ENCODE results near the gene TMEM247. TPM values are rescaled to one million over a fixed set of nuclear protein-coding genes. Genes with fewer than 3 reads are reported as not detected.

The TMEM247 gene
- total RNA-seq, 4 donors from 2014 or later, result not detected

GRCh38 chr2:46486436-46486835, 7.1 kb downstream of the TMEM247 start:
- intact Hi-C loops (cut with DNase I; ENCODE audit: low total_unique reads), result no loop called here
- H3K27ac ChIP-seq, result no peak overlapping the region
- in situ Hi-C loops (cut with MboI; ENCODE audit: low pct_ligation_motif_present in 1 of 4, low pct_unique_long_range_greater_than_20kb in 1 of 4, low sequenced_read_pairs in 3 of 4), result no loop called here
- 71 to 85% methylated on average over 1 to 3 of the region's 3 CpGs for WGBS, 2 donors (ENCODE audit: low coverage in 1 of 2)
- H3K9me3 ChIP-seq, result no peaks in the 10 kb centered on the region
- peaks cover 0 to 28% (median 5%) of the 10 kb centered on the region in 4 donors for H3K4me1 ChIP-seq
- H3K36me3 ChIP-seq, result no peaks in the 10 kb centered on the region
- H3K4me3 ChIP-seq, result no peak overlapping the region
- no peaks in the 10 kb centered on the region for H3K27me3 ChIP-seq
- TF ChIP-seq, protein P1, sequence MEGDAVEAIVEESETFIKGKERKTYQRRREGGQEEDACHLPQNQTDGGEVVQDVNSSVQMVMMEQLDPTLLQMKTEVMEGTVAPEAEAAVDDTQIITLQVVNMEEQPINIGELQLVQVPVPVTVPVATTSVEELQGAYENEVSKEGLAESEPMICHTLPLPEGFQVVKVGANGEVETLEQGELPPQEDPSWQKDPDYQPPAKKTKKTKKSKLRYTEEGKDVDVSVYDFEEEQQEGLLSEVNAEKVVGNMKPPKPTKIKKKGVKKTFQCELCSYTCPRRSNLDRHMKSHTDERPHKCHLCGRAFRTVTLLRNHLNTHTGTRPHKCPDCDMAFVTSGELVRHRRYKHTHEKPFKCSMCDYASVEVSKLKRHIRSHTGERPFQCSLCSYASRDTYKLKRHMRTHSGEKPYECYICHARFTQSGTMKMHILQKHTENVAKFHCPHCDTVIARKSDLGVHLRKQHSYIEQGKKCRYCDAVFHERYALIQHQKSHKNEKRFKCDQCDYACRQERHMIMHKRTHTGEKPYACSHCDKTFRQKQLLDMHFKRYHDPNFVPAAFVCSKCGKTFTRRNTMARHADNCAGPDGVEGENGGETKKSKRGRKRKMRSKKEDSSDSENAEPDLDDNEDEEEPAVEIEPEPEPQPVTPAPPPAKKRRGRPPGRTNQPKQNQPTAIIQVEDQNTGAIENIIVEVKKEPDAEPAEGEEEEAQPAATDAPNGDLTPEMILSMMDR (IDR thresholded peaks at IDR 0.05), result no peak
- TF ChIP-seq POLR2AphosphoS5 (IDR thresholded peaks at IDR 0.05) (no peak), EP300 (IDR thresholded peaks at IDR 0.05; ENCODE audit: low read depth) (no peak), POLR2A (IDR thresholded peaks at IDR 0.05) (no peak)
- DNase-seq, result no peak

DNA sequence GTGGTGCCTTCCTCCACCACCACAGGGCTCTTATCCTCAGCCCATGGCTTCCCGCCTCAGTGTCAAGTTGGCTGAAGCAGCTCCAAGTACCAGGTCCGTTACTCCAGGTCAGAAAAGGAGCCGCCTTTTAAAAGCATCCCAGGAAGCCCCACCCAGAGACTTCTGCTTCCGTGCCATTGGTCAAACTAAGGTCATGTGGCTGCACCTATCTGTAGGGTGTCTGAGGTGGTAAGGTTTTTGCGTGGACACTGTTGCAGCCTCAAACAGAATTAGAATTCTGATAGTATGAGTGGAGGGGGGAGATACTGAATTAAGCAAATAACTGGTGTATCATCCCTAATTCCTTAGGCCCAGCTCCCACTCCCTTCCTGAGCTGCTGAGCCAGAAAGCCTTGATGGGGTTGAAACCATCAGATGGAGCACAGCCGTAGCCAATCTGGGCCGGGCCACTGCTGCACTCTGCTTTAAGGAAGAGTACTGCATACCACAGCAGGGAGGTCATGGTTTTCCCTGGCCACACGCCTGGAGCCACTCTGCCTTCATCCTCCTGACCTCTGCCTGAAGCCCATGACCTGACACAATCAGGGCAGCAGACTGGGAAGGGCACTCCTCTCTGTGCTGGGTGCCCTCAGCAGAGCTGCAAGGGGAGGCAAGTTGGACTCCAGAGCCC, 8.4 kb downstream of the TMEM247 start:
- peaks cover 0 to 28% (median 3%) of the 10 kb centered on the region in 4 donors for H3K4me1 ChIP-seq
- WGBS, 2 donors (ENCODE audit: low coverage in 1 of 2), result 80 to 82% methylated on average over 2 to 8 of the region's 8 CpGs
- H3K36me3 ChIP-seq, result no peaks in the 10 kb centered on the region
- TF ChIP-seq POLR2AphosphoS5 (IDR thresholded peaks at IDR 0.05) (no peak), POLR2A (IDR thresholded peaks at IDR 0.05) (no peak), EP300 (IDR thresholded peaks at IDR 0.05; ENCODE audit: low read depth) (no peak)
- TF ChIP-seq, protein P1 (IDR thresholded peaks at IDR 0.05), result no peak
- intact Hi-C loops (cut with DNase I; ENCODE audit: low total_unique reads), result no loop called here
- in situ Hi-C loops (cut with MboI; ENCODE audit: low pct_ligation_motif_present in 1 of 4, low pct_unique_long_range_greater_than_20kb in 1 of 4, low sequenced_read_pairs in 3 of 4), result no loop called here
- peak overlapping the region in 3 of 4 donors; percentile 11 to 27 (median 25) for H3K27ac ChIP-seq
- H3K9me3 ChIP-seq, result no peaks in the 10 kb centered on the region
- H3K27me3 ChIP-seq, result no peaks in the 10 kb centered on the region
- peak; percentile 47 for DNase-seq
- no peak overlapping the region for H3K4me3 ChIP-seq

DNA sequence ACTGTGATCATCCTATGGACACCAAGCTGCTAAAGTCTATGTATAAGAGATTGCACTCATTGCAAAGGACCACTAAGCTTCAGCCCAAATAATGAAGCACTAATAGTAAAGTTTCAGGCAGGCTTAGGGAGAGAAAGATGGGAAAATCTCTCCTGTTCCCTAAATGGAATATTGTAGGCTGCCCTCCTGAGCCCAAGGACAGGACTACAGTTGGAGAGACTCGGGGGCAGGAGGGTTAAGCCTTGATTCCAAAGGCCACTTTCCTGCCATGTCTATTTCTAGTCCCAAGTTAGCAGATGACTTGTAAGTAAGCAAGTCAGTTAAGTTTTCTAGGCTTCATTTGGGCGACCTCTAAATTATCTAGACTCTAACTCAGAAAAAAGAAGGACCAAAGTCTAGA, 9.0 kb downstream of the TMEM247 start:
- no peaks in the 10 kb centered on the region for H3K9me3 ChIP-seq
- WGBS, 2 donors (ENCODE audit: low coverage in 1 of 2), result 65% methylated on average over 2 of the region's 2 CpGs; no CpG with 5 or more reads in 1 of the 2 donors
- TF ChIP-seq POLR2A (IDR thresholded peaks at IDR 0.05), result no peak
- no peak for TF ChIP-seq EP300 (IDR thresholded peaks at IDR 0.05; ENCODE audit: low read depth)
- TF ChIP-seq, protein P1 (IDR thresholded peaks at IDR 0.05), result no peak
- no peak for TF ChIP-seq POLR2AphosphoS5 (IDR thresholded peaks at IDR 0.05)
- no peaks in the 10 kb centered on the region for H3K27me3 ChIP-seq
- H3K4me3 ChIP-seq, result no peak overlapping the region
- in situ Hi-C loops (cut with MboI; ENCODE audit: low pct_ligation_motif_present in 1 of 4, low pct_unique_long_range_greater_than_20kb in 1 of 4, low sequenced_read_pairs in 3 of 4) (no loop called here), intact Hi-C loops (cut with DNase I; ENCODE audit: low total_unique reads) (no loop called here)
- H3K4me1 ChIP-seq, result peaks cover 0 to 31% (median 3%) of the 10 kb centered on the region in 4 donors
- no peak for DNase-seq
- H3K27ac ChIP-seq, result peak overlapping the region in 1 of 4 donors; percentile 25
- no peaks in the 10 kb centered on the region for H3K36me3 ChIP-seq

GRCh38 chr2:46489423-46490174, 10.2 kb downstream of the TMEM247 start:
- TF ChIP-seq, protein P1 (IDR thresholded peaks at IDR 0.05), result no peak
- H3K4me3 ChIP-seq, result no peak overlapping the region
- intact Hi-C loops (cut with DNase I; ENCODE audit: low total_unique reads) (no loop called here), in situ Hi-C loops (cut with MboI; ENCODE audit: low pct_ligation_motif_present in 1 of 4, low pct_unique_long_range_greater_than_20kb in 1 of 4, low sequenced_read_pairs in 3 of 4) (no loop called here)
- H3K36me3 ChIP-seq, result no peaks in the 10 kb centered on the region
- H3K27ac ChIP-seq, result no peak overlapping the region
- 45 to 83% methylated on average over 2 to 8 of the region's 8 CpGs for WGBS, 2 donors (ENCODE audit: low coverage in 1 of 2)
- H3K4me1 ChIP-seq, result peaks cover 0 to 31% (median 3%) of the 10 kb centered on the region in 4 donors
- H3K9me3 ChIP-seq, result no peaks in the 10 kb centered on the region
- DNase-seq, result no peak
- H3K27me3 ChIP-seq, result no peaks in the 10 kb centered on the region
